Heart right ventricle (tissue), 16 donors: ENCODE results near the gene PDLIM4. TPM values are rescaled to one million over a fixed set of nuclear protein-coding genes. Genes with fewer than 3 reads are reported as not detected.

Experiments
- ATAC-seq, 8 donors: fragments of 200-7000 bp; cut with Tn5 transposase; one replicate each; pipeline ENCODE4 v1.9.1; 2020; ENCODE audit warnings: mild to moderate bottlenecking in 8 of 8, moderate library complexity in 8 of 8, moderate number of reproducible peaks in 1 of 8
- DNase-seq, 2 donors: peaks; one replicate each; pipeline ENCODE4 v3.0.0-alpha.2; 2020
- H3K27ac ChIP-seq, 10 donors: fragments of 200-600 bp; sonication (generic) in 2 of 10; one replicate each; pipeline versions ENCODE4 v1.5.0 to v1.8.0; 2020 to 2022; ENCODE audit warnings: mild to moderate bottlenecking in 3 of 10
- H3K27me3 ChIP-seq, 7 donors: fragments of 200-600 bp; one replicate each; pipeline ENCODE4 v1.8.0; 2021 to 2022; ENCODE audit warnings: mild to moderate bottlenecking in 2 of 7
- H3K36me3 ChIP-seq, 9 donors: fragments of 200-600 bp; sonication (generic) in 1 of 9; one replicate each; pipeline versions ENCODE4 v1.5.0 to v1.8.0; 2020 to 2022; ENCODE audit warnings: mild to moderate bottlenecking in 2 of 9
- H3K4me1 ChIP-seq, 9 donors: fragments of 200-600 bp; sonication (generic) in 1 of 9; one replicate each; pipeline versions ENCODE4 v1.5.0 to v1.8.0; 2020 to 2022; ENCODE audit warnings: mild to moderate bottlenecking in 4 of 9
- H3K4me3 ChIP-seq, 10 donors: fragments of 200-600 bp; sonication (generic) in 2 of 10; one replicate each; pipeline versions ENCODE4 v1.5.0 to v1.8.0; 2020 to 2022; ENCODE audit warnings: mild to moderate bottlenecking in 7 of 10, moderate library complexity in 2 of 10
- H3K9me3 ChIP-seq, 11 donors: fragments of 200-600 bp in 10 of 11; sonication (generic) in 2 of 11; one replicate each; pipeline versions ENCODE4 v1.5.0 to v1.8.0; 2013 to 2022; ENCODE audit warnings: mild to moderate bottlenecking in 2 of 11, control low read depth in 1 of 11, moderate library complexity in 1 of 11
- whole genome bisulfite sequencing, 2 donors: extraction: QIAGEN DNeasy Blood & Tissue Kit; methylation state at CpG; one replicate each; pipeline ENCODE4 v1.1.7; 2013; ENCODE audit warnings: inconsistent platforms in 1 of 2; 5-methylcytosine and 5-hydroxymethylcytosine counted together
- intact Hi-C, 10 donors: fragments of 100-400 bp; cut with DNase I; formaldehyde crosslinking; loops; one replicate each; pipeline versions ENCODE4 v1.11.1 to v1.14.2; 2022
- polyA plus RNA-seq, 2 donors: library from polyadenylated mRNA; stranded (reverse); fragments of 200-250 nt; gene quantifications; one replicate each; pipeline ENCODE4 v1.2.3, GENCODE V29; 2013
- total RNA-seq, 10 donors: library from RNA; stranded (reverse); fragmentation: NEBNext Ultra II Directional in 3 of 10; extraction: Animal tissue kit (Norgen Biotek cat#: 25700) in 3 of 10; gene quantifications; one replicate each; pipeline versions ENCODE4 v1.2.1 to v1.2.4, GENCODE V29; 2021 to 2023
- TF ChIP-seq, protein P1 (sequence below), 9 donors: fragments of 200-600 bp; sonication (generic) in 2 of 9; IDR thresholded peaks; one replicate each; pipeline versions ENCODE4 v1.5.0 to v1.8.0; 2021 to 2022; ENCODE audit warnings: antibody characterized with exemption in 9 of 9, mild to moderate bottlenecking in 5 of 9, moderate library complexity in 1 of 9
- donor health status: Arrhythmogenic right ventricular cardiomyopathy.
- donor health status: ischemic (EF 13 %, LVEDD 7.1; RV severe dilation, severe dysfunction).
- donor health status: healthy with polysubstance abuse.
- donor health status: DM: no; HTN: yes; CAD: no.
- donor health status: DM: no; HTN: no; CAD: no.
- donor health status: ischemic (EF 25% LVEDD 6.9; RV normal size, moderate dysfunction).
- donor health status: ischemic (EF 25% LVEDD 5.7; RV mildly dilated, moderate dysfunction).
- donor health status: healthy.
- donor health status: DM: yes; HTN: yes; CAD: no.
- donor health status: Ischemic cardiomyopathy.
- donor health status: ischemic (EF 35%, LVEDD 5.7; RV mildly dilated, moderate dysfunction).
- donor health status: nonischemic (EF 11% LVEDD 7.7; RV severe dilation, severe dysfunction).
- donor health status: DM: yes; HTN: yes; CAD: no.
- donor health status: PGD.
- donor health status: ischemic (EF 29% LVEDD 5.4; RV normal size, mild dysfunction).
- donor health status: nonischemic (EF 23%, LVEDD 6.1; RV moderate dilation, normal function).

The PDLIM4 gene
- total and polyA plus RNA-seq, 12 donors: 2.1 to 15.3 (median 3.6) TPM

DNA sequence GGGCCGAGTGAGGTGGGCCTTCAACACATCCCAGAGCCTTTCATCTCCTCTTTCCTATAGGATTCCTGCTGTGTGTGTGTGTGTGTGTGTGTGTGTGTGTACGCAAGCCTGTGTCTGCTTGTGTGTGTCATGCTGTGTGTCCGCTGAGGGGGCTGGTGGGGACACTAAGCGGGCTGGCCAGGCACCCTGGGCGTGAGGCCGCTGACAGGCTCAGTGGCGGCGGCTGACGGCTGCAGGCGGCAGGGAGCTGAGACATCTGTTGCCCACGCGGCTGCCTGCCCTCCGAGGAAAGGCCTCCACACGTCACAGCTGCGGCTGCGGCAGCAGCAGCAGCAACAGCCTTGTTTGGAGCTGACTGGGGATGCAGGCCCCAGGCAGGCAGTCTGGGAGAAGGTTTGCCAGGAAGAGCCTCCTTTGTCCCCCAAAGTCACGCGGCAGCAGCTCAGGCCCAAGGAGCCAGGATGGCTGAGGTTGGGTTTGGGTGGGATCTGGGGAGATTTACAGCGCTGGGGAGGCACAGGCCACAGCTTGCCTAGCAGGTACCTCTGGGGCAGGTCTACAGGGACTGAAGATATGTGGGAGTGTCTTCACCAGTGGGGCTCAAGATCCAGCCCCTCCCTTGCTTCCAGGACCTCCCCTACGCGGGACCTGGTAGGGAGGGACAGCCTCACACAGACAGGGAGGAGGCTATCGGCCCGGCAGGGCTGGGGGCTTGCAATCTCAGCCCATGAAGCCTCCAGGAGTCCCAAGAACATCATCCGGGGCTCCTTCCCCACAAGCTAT, 1.8 kb downstream of the PDLIM4 start:
- TF ChIP-seq, protein P1, sequence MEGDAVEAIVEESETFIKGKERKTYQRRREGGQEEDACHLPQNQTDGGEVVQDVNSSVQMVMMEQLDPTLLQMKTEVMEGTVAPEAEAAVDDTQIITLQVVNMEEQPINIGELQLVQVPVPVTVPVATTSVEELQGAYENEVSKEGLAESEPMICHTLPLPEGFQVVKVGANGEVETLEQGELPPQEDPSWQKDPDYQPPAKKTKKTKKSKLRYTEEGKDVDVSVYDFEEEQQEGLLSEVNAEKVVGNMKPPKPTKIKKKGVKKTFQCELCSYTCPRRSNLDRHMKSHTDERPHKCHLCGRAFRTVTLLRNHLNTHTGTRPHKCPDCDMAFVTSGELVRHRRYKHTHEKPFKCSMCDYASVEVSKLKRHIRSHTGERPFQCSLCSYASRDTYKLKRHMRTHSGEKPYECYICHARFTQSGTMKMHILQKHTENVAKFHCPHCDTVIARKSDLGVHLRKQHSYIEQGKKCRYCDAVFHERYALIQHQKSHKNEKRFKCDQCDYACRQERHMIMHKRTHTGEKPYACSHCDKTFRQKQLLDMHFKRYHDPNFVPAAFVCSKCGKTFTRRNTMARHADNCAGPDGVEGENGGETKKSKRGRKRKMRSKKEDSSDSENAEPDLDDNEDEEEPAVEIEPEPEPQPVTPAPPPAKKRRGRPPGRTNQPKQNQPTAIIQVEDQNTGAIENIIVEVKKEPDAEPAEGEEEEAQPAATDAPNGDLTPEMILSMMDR (IDR thresholded peaks at IDR 0.05): no peak
- DNase-seq (peak; percentile 39 to 60), ATAC-seq (peak; percentile 23 to 67 (median 56))
- Histone ChIP-seq H3K9me3 (no peaks in the 10 kb centered on the region), H3K36me3 (no peaks in the 10 kb centered on the region), H3K27ac (peak overlapping the region in 5 of 10 donors; percentile 62 to 85 (median 72)), H3K27me3 (peaks cover 0 to 24% (median 0%) of the 10 kb centered on the region in 7 donors), H3K4me1 (peaks cover 22 to 76% (median 53%) of the 10 kb centered on the region in 9 donors), H3K4me3 (peak overlapping the region in 3 of 10 donors; percentile 57 to 67 (median 58))
- 56 to 69% methylated on average over 24 of the region's 24 CpGs for WGBS, 2 donors
- intact Hi-C loops: no loop called here

DNA sequence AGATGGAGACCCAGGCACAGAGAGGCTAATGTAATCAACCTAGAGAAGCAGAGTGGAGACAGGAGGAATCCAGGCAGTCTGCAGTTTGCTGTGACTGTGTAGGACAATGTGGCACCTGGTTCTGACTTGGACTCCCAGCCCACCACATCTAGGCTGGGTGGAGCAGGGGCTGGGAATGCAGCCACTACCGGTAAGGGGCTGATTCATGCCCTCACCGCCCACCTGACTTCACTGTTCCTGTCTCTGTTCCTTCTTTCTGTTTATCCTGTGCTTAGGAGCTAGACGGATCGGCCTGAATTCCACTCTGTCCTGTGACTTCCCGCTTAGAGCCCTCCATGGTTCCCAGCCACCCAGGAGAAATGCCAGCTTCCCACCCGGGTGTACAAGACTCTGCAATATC, 2.6 kb downstream of the PDLIM4 start:
- intact Hi-C loops: loop anchor here in 1 of 10 donors (10.0 kb wide), 1 partner anchor 245 kb away; no protein-coding TSS in a partner anchor
- TF ChIP-seq, protein P1 (IDR thresholded peaks at IDR 0.05): no peak
- H3K9me3 ChIP-seq: no peaks in the 10 kb centered on the region
- H3K4me3 ChIP-seq: no peak overlapping the region
- H3K27ac ChIP-seq: peak overlapping the region in 6 of 10 donors; percentile 2 to 73 (median 56)
- 71 to 74% methylated on average over 6 of the region's 6 CpGs for WGBS, 2 donors
- ATAC-seq (no peak), DNase-seq (peak in 1 of 2 donors; percentile 4)
- peaks cover 0 to 24% (median 0%) of the 10 kb centered on the region in 7 donors for H3K27me3 ChIP-seq
- H3K36me3 ChIP-seq: no peaks in the 10 kb centered on the region
- H3K4me1 ChIP-seq: peaks cover 20 to 76% (median 48%) of the 10 kb centered on the region in 9 donors

DNA sequence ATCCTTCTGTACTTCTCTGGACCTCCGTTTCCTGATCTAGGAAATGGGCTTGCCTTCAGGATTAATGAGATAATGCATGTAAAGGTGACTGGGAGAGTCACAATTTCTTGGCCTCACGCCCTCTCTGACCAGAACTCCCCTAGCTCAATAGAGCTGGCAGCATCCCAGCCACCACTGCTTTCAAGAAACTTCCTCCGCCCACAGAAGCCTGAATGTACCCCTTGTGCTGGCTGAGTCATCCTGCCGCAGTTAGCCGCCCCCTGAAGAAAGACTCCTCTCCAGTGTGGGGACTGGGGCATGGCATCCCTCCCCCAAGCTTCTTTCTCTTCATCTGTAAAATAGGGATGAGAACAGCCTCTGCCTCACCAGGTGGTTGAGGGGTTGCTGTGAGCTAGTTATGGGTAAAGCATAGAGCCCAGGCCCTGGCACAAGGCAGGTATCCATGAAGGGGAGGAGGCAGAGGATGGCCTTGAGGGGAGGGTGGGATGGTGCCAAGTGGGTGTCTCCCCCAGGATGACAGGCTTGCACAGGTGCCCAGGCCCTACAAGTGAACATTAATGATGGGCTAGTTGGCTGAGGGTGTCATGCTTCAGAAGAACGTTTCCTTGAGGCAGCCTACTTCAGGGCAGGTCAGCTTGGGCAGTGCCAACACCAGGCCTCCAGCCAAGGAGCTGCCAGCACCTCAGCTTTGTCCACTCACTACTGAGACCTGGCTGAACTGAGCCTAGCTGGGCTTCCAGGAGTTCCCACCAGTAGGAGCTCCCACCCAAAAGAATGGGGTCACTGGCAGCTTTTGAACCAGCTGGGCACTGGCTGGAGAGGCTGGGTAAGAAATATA, 3.4 kb downstream of the PDLIM4 start:
- H3K27ac ChIP-seq: peak overlapping the region in 5 of 10 donors; percentile 23 to 65 (median 35)
- peak in 4 of 8 donors; percentile 38 to 60 (median 52) for ATAC-seq
- TF ChIP-seq, protein P1 (IDR thresholded peaks at IDR 0.05): no peak
- peaks cover 0 to 24% (median 0%) of the 10 kb centered on the region in 7 donors for H3K27me3 ChIP-seq
- 41 to 59% methylated on average over 6 of the region's 6 CpGs for WGBS, 2 donors
- H3K4me1 ChIP-seq: peaks cover 24 to 78% (median 53%) of the 10 kb centered on the region in 9 donors
- intact Hi-C loops: loop anchor here in 1 of 10 donors (10.0 kb wide), 1 partner anchor 244 kb away; no protein-coding TSS in a partner anchor
- H3K36me3 ChIP-seq: no peaks in the 10 kb centered on the region
- no peak overlapping the region for H3K4me3 ChIP-seq
- peak; percentile 39 to 74 for DNase-seq
- H3K9me3 ChIP-seq: no peaks in the 10 kb centered on the region
